GM21723 (cell line): ENCODE measurements around the gene EPHA2.
"Not testable (repeated sequence)": the region's sequence is repeated elsewhere in the genome, so short reads cannot be mapped to it uniquely, and the experiment has no call there.

ENCODE experiments used
- ATAC-seq: cut with Tn5 transposase; IDR thresholded peaks from one replicate; pipeline ENCODE4 v1.9.1; 2021; ENCODE audit warnings: mild to moderate bottlenecking, moderate library complexity; ENCODE audit not compliant: unreplicated experiment

Gene EPHA2

GRCh38 chr1:16122350-16122881, 33.5 kb downstream of the EPHA2 start:
- ATAC-seq = no peak

GRCh38 chr1:16120940-16121410, 34.9 kb downstream of the EPHA2 start:
- no peak for ATAC-seq

GRCh38 chr1:16120407-16120806, 35.5 kb downstream of the EPHA2 start:
- ATAC-seq = no peak

DNA sequence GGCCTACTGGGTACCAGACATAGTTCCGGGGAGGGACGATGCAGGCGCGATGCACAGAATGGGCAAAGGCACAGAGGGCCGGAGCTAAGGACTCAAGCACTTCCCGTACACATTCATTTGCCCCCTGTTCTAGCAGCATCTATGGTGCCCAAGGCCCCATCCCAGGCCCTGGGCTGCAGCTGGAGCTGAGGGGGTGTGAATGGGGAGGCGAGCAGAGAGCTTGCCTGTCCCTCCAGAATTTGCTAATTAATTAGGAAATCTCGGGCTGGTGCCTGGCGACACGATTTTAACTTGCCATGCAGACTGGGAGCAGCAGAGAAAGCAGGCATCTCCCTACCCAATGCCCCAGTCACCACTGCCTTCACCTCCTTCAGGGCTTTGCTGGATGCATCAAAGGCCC, 35.9 kb downstream of the EPHA2 start:
- no peak for ATAC-seq

GRCh38 chr1:16119504-16119903, 36.4 kb downstream of the EPHA2 start:
- no peak for ATAC-seq

DNA sequence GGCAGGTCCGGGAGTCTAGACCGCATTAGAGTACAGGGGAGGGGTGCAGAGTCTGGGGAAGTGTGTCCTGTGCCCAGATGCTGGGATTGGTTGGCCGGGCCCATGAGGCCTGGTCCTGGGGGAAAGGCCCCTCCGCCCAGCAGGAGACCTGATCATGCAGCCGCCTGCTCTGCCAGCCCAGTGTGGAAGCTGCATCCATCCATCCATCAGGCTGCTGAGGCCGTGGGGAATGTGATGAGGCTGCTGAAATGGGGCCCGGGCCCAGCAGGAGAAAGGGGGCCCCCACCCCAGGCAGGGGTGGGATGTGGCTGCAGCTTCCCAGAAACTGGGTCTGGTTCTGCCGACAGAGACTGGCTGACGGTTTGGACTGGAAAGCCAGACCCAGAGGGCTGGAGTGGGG, 37.2 kb downstream of the EPHA2 start:
- no peak for ATAC-seq

- no peak for ATAC-seq
Measured at GRCh38 chr1:16117936-16118335, 37.9 kb downstream of the EPHA2 start.

GRCh38 chr1:16117369-16117768, 38.5 kb downstream of the EPHA2 start:
- ATAC-seq = no peak

DNA sequence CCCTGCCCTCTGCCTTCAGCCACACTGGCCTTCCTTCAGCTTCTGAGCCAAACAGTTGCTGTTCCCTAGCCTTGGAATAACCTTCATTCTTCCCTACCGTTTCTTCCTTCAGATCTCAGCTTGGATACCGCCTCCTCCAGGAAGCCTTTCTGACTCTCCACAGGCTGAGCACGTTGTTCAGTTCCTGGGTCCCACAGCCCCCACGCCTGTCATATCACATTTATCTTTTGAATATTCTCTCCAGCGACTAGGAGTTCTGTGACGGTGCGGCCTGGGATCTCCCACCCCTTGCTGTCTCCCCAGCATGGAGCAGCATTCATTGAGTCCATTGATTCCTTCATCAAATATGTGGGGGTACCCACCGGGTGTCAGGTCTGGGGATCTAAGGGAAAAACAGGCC, 39.2 kb downstream of the EPHA2 start:
- ATAC-seq = no peak

GRCh38 chr1:16116002-16116401, 39.9 kb downstream of the EPHA2 start:
- no peak for ATAC-seq

- ATAC-seq = no peak
Measured at GRCh38 chr1:16115468-16115983, 40.3 kb downstream of the EPHA2 start.

DNA sequence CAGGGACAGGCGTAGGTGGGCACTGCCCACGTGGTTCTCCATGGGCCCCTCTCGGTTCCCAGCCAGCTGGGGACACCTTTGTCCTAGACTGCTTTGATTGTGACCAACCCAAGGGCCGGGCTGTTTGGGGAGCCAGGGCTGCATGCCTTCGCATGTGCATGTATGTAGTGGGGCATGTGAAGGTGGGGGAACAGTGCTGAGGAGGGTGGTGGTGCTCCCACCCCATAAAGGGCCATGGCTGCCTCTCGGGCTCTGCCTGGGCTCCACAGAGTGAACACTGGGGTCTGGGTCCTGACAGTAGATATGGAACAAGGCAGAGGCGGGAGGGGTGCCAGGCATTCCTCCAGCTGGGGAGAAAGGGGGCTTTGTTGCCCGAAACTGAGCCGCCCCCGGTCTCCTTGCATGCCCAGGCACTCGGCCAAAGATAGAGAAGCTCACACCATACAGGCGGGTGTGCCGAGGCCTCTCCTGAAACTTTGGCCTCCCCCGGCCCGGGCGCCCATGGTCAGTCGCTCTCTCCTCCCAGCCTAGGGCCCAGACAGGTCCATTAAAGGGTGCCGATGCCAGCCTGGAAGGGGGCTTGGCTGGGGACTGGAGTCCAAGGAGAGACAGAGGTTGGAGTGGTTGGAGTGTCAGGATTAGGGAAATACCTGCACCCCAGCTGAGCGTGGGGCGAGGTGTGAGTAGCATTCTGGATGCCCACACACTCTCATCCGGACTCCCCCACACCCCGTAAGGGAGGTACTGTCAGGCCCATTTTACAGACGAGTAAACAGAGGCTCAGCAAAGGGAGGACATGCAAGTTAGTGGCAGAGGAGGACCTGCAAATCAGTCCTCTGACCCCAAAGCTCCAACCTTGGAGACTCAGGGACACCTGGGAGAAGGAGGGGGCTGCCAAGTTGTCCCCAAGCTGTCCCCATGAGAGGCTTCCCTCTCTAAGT, 41.1 kb downstream of the EPHA2 start:
- ATAC-seq = no peak

- no peak for ATAC-seq
Measured at GRCh38 chr1:16112596-16113555, 43.0 kb downstream of the EPHA2 start.

GRCh38 chr1:16111771-16112595, 43.9 kb downstream of the EPHA2 start:
- ATAC-seq = no peak

- ATAC-seq = no peak
Measured at GRCh38 chr1:16110884-16111283, 45.0 kb downstream of the EPHA2 start.

- ATAC-seq = no peak
Measured at GRCh38 chr1:16110456-16110855, 45.4 kb downstream of the EPHA2 start.

- ATAC-seq = no peak
Measured at GRCh38 chr1:16109571-16109970, 46.3 kb downstream of the EPHA2 start.

DNA sequence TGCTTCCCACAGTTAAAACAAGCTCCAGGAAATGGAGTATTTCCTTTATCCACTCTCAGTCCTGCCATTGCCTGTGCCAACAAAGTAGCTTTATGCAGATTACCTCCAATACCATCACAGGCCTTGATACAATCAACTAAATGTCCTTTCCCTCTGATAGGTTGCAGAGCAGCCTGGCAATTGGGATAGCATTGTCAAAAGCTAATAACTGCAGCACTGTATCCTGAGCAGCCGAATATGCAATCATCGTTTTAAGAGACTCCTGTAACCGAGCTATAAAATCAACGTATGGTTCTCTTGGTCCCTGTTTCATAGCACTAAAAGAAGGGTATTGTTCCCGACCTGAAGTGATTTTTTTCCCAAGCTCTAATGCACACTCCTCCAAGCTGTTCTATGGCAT, 48.8 kb downstream of the EPHA2 start:
- ATAC-seq = not testable (repeated sequence)

GRCh38 chr1:16101623-16102022, 54.2 kb downstream of the EPHA2 start:
- ATAC-seq = no peak

GRCh38 chr1:16099412-16099811, 56.5 kb downstream of the EPHA2 start:
- no peak for ATAC-seq
